Measurements from ENCODE around the gene DMD. TPM values are rescaled to one million over a fixed set of nuclear protein-coding genes. Genes with fewer than 3 reads are reported as not detected.

DMD gene
- total RNA-seq, 1 donor from 2014 or later: 143 TPM

- Histone ChIP-seq H3K4me1 (no peaks in the 10 kb centered on the region), H3K27ac (replicated peaks) (no peak overlapping the region), H3K4me3 (no peak overlapping the region), H3K9me3 (replicated peaks) (no peaks in the 10 kb centered on the region), H3K27me3 (ENCODE audit: low read depth) (no peaks in the 10 kb centered on the region), H3K36me3 (no peaks in the 10 kb centered on the region)
- DNase-seq: no peak
- TF ChIP-seq CTCF (IDR thresholded peaks at IDR 0.05; ENCODE audit: borderline replicate concordance): no peak
- intact Hi-C loops (cut with micrococcal nuclease): no loop called here
Measured at GRCh38 chrX:31093639-31093975, 2117.7 kb downstream of the DMD start.

GRCh38 chrX:31092970-31093638, 2118.2 kb downstream of the DMD start:
- no peak for DNase-seq
- no peak for TF ChIP-seq CTCF (IDR thresholded peaks at IDR 0.05; ENCODE audit: borderline replicate concordance)
- Histone ChIP-seq H3K27ac (replicated peaks) (no peak overlapping the region), H3K4me3 (no peak overlapping the region), H3K36me3 (no peaks in the 10 kb centered on the region), H3K27me3 (ENCODE audit: low read depth) (no peaks in the 10 kb centered on the region), H3K4me1 (no peaks in the 10 kb centered on the region), H3K9me3 (replicated peaks) (no peaks in the 10 kb centered on the region)
- intact Hi-C loops (cut with micrococcal nuclease): no loop called here

- no peaks in the 10 kb centered on the region for H3K9me3 ChIP-seq (replicated peaks)
- DNase-seq: no peak
- TF ChIP-seq CTCF (IDR thresholded peaks at IDR 0.05; ENCODE audit: borderline replicate concordance): no peak
- H3K27me3 ChIP-seq (ENCODE audit: low read depth): no peaks in the 10 kb centered on the region
- H3K4me1 ChIP-seq: no peaks in the 10 kb centered on the region
- H3K27ac ChIP-seq (replicated peaks): no peak overlapping the region
- intact Hi-C loops (cut with micrococcal nuclease): no loop called here
- H3K4me3 ChIP-seq: no peak overlapping the region
- no peaks in the 10 kb centered on the region for H3K36me3 ChIP-seq
Measured at GRCh38 chrX:31092476-31092875, 2118.9 kb downstream of the DMD start.

GRCh38 chrX:31091819-31092218, 2119.5 kb downstream of the DMD start:
- no peak for TF ChIP-seq CTCF (IDR thresholded peaks at IDR 0.05; ENCODE audit: borderline replicate concordance)
- H3K4me1 ChIP-seq: no peaks in the 10 kb centered on the region
- H3K36me3 ChIP-seq: no peaks in the 10 kb centered on the region
- H3K27ac ChIP-seq (replicated peaks): no peak overlapping the region
- no peaks in the 10 kb centered on the region for H3K27me3 ChIP-seq (ENCODE audit: low read depth)
- DNase-seq: no peak
- H3K4me3 ChIP-seq: no peak overlapping the region
- intact Hi-C loops (cut with micrococcal nuclease): no loop called here
- no peaks in the 10 kb centered on the region for H3K9me3 ChIP-seq (replicated peaks)

GRCh38 chrX:31074522-31074921, 2136.8 kb downstream of the DMD start:
- H3K27me3 ChIP-seq (ENCODE audit: low read depth): no peaks in the 10 kb centered on the region
- intact Hi-C loops (cut with micrococcal nuclease): no loop called here
- H3K36me3 ChIP-seq: no peaks in the 10 kb centered on the region
- H3K4me1 ChIP-seq: no peaks in the 10 kb centered on the region
- DNase-seq: no peak
- H3K27ac ChIP-seq (replicated peaks): no peak overlapping the region
- H3K4me3 ChIP-seq: no peak overlapping the region
- no peak for TF ChIP-seq CTCF (IDR thresholded peaks at IDR 0.05; ENCODE audit: borderline replicate concordance)
- H3K9me3 ChIP-seq (replicated peaks): no peaks in the 10 kb centered on the region
